SK-N-DZ (cell line): ENCODE results near the gene ARPC4. TPM values are rescaled to one million over a fixed set of nuclear protein-coding genes. Genes with fewer than 3 reads are reported as not detected.

Experiments
- DNase-seq: peaks from one replicate; pipeline ENCODE4 v3.0.0-alpha.2; 2015; ENCODE audit warnings: low spot score
- polyA plus RNA-seq, 2 experiments: library from polyadenylated mRNA; depleted of rRNA; stranded (reverse); fragments of >200 nt; gene quantifications; 2 replicates each; pipeline ENCODE4 v1.2.3, GENCODE V29; 2014

ARPC4 gene
- polyA plus RNA-seq (2014; cell fraction: cytosol; rRNA removed) = 306 and 380 TPM in 2 replicates
- 91.5 and 131 TPM in 2 replicates for polyA plus RNA-seq (2014; cell fraction: nucleus; rRNA removed)

GRCh38 chr3:9792405-9793160 lies at the start of gene ARPC4, which contains the start of gene TADA3:
Gene ARPC4 (plus strand): TSS chr3:9793082. CDS start chr3:9793122, 40 bp downstream.
Gene TADA3 (minus strand): TSS chr3:9792473. CDS start chr3:9791466, 1,007 bp downstream.
- DNase-seq = peak; percentile 99

- no peak for DNase-seq
Measured at GRCh38 chr3:9743548-9743947, 49.3 kb upstream of the ARPC4 start.

GRCh38 chr3:9744162-9744561 lies 48.7 kb upstream of the ARPC4 start:
- DNase-seq = no peak

GRCh38 chr3:9745521-9745920 lies 47.4 kb upstream of the ARPC4 start:
- no peak for DNase-seq

- DNase-seq = no peak
Measured at GRCh38 chr3:9746330-9746729, 46.6 kb upstream of the ARPC4 start.

- no peak for DNase-seq
Measured at GRCh38 chr3:9747267-9747666, 45.6 kb upstream of the ARPC4 start.

- no peak for DNase-seq
Measured at GRCh38 chr3:9748031-9748430, 44.9 kb upstream of the ARPC4 start.

- no peak for DNase-seq
Measured at GRCh38 chr3:9749296-9749644, 43.6 kb upstream of the ARPC4 start.

GRCh38 chr3:9749645-9750555 lies 43.0 kb upstream of the ARPC4 start, which contains the start of gene OGG1:
Gene OGG1 (plus strand): TSS chr3:9749952. CDS start chr3:9750287, 335 bp downstream.
- peak; percentile 100 for DNase-seq

GRCh38 chr3:9750556-9751411 lies 42.1 kb upstream of the ARPC4 start:
- no peak for DNase-seq

- DNase-seq = no peak
Measured at GRCh38 chr3:9754678-9755077, 38.2 kb upstream of the ARPC4 start.

- no peak for DNase-seq
Measured at GRCh38 chr3:9757427-9757826, 35.5 kb upstream of the ARPC4 start.

GRCh38 chr3:9760779-9761505 lies 31.9 kb upstream of the ARPC4 start:
- no peak for DNase-seq

GRCh38 chr3:9761919-9762318 lies 31.0 kb upstream of the ARPC4 start:
- DNase-seq = no peak

GRCh38 chr3:9762871-9763270 lies 30.0 kb upstream of the ARPC4 start:
- DNase-seq = no peak

- DNase-seq = peak; percentile 49
Measured at GRCh38 chr3:9765865-9766264, 27.0 kb upstream of the ARPC4 start.

GRCh38 chr3:9767418-9767817 lies 25.5 kb upstream of the ARPC4 start:
- DNase-seq = no peak

GRCh38 chr3:9768141-9768775 lies 24.6 kb upstream of the ARPC4 start:
- DNase-seq = no peak

- DNase-seq = no peak
Measured at GRCh38 chr3:9769012-9769411, 23.9 kb upstream of the ARPC4 start.
